HG03521 (cell line): ENCODE results near the gene PPP1R37.

Experiments
- ATAC-seq: cut with Tn5 transposase; IDR thresholded peaks from one replicate; pipeline ENCODE4 v1.9.1; 2021; ENCODE audit warnings: mild to moderate bottlenecking, moderate library complexity; ENCODE audit not compliant: unreplicated experiment

Gene PPP1R37

GRCh38 chr19:45150751-45151281, 57.8 kb downstream of the PPP1R37 start:
- no peak for ATAC-seq

- no peak for ATAC-seq
These were observed 58.3 kb downstream of the PPP1R37 start for GRCh38 chr19:45151320-45151719.

- no peak for ATAC-seq
These were observed 59.0 kb downstream of the PPP1R37 start for GRCh38 chr19:45151821-45152503.

GRCh38 chr19:45152504-45153338, 59.7 kb downstream of the PPP1R37 start:
- no peak for ATAC-seq

- ATAC-seq, result no peak
These were observed 60.5 kb downstream of the PPP1R37 start for GRCh38 chr19:45153339-45154063.

- no peak for ATAC-seq
These were observed 61.3 kb downstream of the PPP1R37 start for GRCh38 chr19:45154064-45154827.

GRCh38 chr19:45156011-45156630, 63.1 kb downstream of the PPP1R37 start:
- ATAC-seq, result no peak

GRCh38 chr19:45156751-45157150, 63.8 kb downstream of the PPP1R37 start:
- no peak for ATAC-seq

GRCh38 chr19:45158503-45159209, 65.7 kb downstream of the PPP1R37 start:
- ATAC-seq, result no peak

GRCh38 chr19:45159210-45159970, 66.4 kb downstream of the PPP1R37 start:
- ATAC-seq, result no peak

- ATAC-seq, result no peak
These were observed 67.0 kb downstream of the PPP1R37 start for GRCh38 chr19:45159971-45160324.

GRCh38 chr19:45160870-45161737, 68.1 kb downstream of the PPP1R37 start, which contains the start of gene NKPD1:
TSS of gene NKPD1 (minus strand) at chr19:45160982. CDS start at chr19:45160150, 832 bp downstream.
- ATAC-seq, result no peak

GRCh38 chr19:45161738-45162607, 69.0 kb downstream of the PPP1R37 start:
- ATAC-seq, result no peak

- no peak for ATAC-seq
These were observed 69.7 kb downstream of the PPP1R37 start for GRCh38 chr19:45162608-45163143.

- ATAC-seq, result no peak
These were observed 70.2 kb downstream of the PPP1R37 start for GRCh38 chr19:45163156-45163555.

- ATAC-seq, result no peak
These were observed 70.9 kb downstream of the PPP1R37 start for GRCh38 chr19:45163751-45164460.
